ENCODE measurements around the gene FOXF1.

The FOXF1 gene

GRCh38 chr16:86517652-86518258 is 7.4 kb downstream of the FOXF1 start:
- peak; percentile 82 for DNase-seq

- no peak for DNase-seq
Observed at GRCh38 chr16:86519007-86519648, 8.8 kb downstream of the FOXF1 start.

GRCh38 chr16:86519649-86520316 is 9.5 kb downstream of the FOXF1 start:
- DNase-seq: peak; percentile 28

DNA sequence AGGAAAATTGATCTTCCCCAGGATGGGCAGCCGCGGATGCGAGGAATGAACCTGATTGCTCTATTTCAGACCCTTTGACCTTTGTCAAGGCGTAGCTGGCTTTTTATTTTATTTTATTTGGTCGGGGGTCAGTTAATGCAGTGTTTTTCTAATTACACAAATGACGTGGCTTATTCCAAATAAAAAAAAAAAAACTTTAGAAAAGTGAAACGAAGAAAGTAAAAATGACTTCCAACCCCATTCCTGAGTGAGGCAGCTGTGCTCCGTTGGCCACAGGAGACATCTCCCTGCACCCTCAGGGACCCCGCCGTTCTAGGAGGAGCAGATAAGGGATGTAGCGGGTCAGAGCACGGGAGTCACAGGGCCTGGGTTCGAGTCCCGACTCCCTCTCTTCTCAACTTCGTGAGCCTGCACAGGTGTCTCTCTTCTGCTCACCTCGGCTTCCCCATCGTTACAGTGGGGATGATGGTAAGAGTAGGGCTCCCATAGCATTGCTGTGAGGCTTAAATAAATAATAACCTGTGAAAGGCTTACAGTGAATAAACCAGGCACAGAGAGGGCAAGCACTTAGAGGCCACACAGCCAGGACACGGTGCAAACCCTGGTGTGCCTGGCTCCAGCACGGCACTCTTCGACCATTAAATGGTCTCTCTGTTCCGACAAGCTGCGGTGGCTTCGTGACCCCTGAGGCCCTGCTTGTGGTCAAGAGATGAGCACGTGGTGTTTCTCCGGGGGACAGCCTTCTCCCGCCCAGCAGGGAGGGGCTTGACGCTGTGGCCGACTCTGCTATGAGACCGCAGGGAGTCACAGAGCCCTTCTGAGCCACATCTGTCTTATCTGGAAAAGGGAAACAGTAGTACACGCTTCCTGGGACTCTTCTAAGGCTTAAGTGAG is 10.2 kb downstream of the FOXF1 start:
- no peak for DNase-seq

DNA sequence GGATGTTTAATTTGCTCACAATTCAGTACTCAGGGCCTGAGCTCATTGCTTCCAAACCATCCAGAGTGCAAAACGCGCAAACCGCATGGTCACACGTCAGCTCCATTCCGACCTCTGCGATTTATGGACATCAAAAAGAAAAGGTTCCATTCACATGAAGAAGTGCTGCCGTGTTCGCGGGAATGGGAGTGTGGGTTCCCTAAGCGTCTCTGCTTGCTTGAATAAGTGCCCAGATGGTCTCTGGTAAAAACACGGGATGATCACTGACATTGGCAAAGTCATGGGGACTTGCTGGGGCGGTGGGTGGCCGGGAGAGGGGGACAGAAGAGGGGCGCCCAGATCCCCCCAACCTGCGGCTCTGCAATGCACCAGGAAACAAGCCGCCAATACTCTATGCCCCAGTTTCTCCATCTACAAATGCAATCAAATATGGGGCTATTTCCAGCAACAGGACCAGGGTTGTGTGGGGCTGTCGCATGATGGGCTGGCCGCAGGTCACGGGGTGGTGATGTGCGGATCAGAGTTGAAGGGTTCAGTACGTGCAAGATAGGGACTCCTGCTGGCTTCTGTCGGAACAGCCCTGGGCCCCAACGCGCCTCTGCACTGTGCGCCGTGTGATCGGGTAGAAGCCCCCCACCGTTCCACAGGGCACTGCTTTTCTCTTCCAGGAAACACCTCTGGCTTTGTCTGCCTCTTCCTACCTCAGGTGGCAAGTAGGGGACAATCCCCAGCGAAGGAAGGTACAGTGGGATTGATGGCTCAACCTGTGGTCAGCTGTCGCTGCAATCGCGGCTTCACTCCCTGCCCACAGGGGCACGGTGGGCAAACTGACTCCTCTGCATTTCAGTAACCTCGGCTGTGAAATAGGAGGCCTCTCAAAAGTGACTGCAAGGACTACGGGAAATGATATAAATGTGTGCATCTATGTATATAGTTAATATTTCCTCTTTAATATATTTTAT is 11.2 kb downstream of the FOXF1 start:
- no peak for DNase-seq

DNA sequence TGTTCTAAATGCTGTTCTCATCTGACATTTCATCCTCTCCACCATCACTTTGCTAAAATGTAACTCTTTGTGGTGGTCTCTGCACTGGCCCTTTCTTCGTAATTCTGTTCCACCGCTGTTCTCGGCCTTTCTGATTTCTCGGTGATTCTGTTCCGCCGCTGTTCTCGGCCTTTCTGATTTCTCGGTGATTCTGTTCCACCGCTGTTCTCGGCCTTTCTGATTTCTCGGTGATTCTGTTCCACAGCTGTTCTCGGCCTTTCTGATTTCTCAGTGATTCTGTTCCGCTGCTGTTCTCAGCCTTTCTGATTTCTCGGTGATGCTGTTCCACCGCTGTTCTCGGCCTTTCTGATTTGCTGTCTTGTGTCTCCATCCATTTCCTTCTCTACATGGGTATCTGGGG is 12.3 kb downstream of the FOXF1 start:
- no peak for DNase-seq

DNA sequence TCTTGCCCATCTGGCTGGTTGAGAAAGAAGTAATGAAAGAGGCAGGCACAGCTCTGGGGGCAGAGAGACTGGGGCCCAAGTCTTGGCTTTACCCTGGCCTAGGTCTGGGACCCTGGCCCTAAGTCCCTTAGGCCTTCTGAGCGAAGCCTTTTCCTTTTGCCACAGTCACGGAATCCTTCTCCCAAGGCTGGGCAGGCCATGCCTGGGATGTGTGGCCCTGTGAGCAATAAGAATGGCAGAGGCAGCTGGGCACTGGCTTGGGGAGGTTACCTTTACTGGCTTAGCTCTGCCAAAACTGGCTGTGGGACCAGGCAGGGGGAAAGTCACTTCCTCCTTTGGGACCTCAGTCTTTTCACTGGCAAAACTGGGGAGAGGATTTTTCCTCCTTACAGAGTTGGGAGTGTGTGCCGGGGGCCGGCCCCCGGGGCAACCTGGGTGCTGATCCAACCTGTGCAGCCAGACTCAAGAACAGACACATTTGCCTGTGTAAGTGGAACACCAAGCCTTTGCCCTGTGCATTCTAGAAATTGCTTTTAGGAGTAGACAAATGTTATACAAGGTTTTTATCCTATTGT is 12.9 kb downstream of the FOXF1 start:
- no peak for DNase-seq

DNA sequence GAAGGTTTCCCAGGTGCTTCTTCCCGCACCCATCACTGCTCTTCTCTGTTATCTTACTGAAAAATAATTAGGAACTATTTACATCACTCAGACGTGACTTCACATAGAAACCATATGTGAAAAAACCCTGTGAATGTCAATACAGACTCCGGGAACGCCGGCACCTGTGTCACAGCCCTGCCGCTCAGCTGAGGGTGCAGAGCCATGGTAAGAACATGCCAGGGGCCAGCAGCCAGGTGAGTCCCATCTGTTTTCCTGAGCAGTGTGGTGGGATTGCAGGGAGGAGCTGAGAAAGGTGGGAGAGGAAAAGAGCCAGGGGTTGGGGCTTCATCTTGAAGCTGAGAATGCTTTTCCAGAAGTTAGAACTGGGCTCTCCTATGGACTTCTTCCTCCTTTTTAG is 13.7 kb downstream of the FOXF1 start:
- DNase-seq: no peak

DNA sequence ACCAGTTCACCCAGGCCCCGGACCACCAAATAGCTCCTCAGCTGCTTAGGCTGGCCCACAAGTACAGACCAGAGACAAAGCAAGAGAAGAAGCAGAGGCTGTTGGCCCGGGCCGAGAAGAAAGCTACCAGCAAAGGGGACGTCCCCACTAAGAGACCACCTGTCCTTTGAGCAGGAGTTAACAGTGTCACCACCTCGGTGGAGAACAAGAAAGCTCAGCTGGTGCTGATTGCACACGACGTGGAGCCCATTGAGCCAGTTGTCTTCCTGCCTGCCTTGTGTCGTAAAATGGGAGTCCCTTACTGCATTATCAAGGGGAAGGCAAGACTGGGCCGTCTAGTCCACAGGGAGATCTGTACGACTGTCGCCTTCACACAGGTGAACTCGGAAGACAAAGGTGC is 15.4 kb downstream of the FOXF1 start:
- DNase-seq: no peak

- DNase-seq: no peak
Observed at GRCh38 chr16:86527366-86527765, 17.0 kb downstream of the FOXF1 start.

GRCh38 chr16:86528061-86528929 is 18.0 kb downstream of the FOXF1 start:
- DNase-seq: no peak

DNA sequence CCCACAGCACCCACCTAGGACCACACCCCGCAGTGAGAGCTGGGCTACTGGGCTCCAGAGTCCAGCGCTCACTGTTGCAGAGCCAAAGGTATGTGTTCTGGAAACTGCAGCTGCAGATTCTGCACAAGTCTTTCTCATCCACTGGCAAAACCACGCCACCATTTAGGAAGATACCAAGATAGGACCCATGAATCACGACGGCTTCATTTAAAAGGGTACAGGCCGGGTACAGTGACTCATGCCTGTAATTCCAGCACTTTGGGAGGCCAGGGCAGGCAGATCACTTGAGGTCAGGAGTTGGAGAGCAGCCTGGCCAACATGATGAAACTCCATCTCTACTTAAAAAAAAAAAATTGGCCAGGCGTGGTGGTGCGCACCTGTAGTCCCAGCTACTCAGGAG is 18.8 kb downstream of the FOXF1 start:
- peak; percentile 63 for DNase-seq

GRCh38 chr16:86530251-86531190 is 20.2 kb downstream of the FOXF1 start:
- no peak for DNase-seq

GRCh38 chr16:86531191-86531545 is 20.8 kb downstream of the FOXF1 start:
- no peak for DNase-seq

- no peak for DNase-seq
Observed at GRCh38 chr16:86531641-86532525, 21.6 kb downstream of the FOXF1 start.

- no peak for DNase-seq
Observed at GRCh38 chr16:86532526-86532815, 22.1 kb downstream of the FOXF1 start.

- DNase-seq: no peak
Observed at GRCh38 chr16:86533076-86533475, 22.7 kb downstream of the FOXF1 start.

DNA sequence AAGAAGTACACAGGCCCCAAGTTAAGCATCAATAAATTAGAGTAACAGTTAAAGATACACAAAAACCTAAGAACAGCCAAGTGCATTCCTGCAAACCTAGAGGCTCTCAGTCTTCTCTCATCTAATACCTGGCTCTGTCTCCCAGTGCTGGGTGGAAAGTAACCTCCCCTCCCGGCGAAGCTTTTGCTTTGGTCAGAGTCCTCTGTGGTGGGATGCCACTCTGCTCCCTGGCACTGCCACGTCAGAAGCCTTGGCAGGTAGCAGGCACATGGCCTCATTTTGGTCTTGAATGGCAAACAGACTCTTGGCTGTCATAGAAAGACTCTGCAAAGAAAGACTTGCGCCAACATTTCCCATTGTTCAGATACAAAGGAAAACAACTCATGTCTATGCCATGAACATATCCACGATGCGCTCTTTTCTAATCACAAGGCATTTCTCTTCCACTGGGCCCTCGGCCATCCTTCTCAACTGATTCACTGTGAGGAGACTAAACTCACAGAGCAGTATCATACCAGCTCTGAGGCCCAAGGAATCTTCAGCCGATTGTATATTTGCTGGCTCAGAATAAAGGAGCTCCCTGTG is 23.5 kb downstream of the FOXF1 start:
- no peak for DNase-seq

Data from HCEC 1CT (cell line).